Stimulated activated CD8-positive, alpha-beta memory T cell treated with anti-CD3 and anti-CD28 coated beads, Interleukin-2, amount 100 ng/mL, for 48 hours (primary cell): ENCODE measurements around the gene MED14.
A peak's percentile ranks its signal among the peaks of the same experiment; 100 is the strongest.

Experiments used
- DNase-seq, 2 donors: peaks; one replicate each; pipeline ENCODE4 v3.0.0-alpha.2; 2020; ENCODE audit warnings: low read depth in 2 of 2

MED14 gene

DNA sequence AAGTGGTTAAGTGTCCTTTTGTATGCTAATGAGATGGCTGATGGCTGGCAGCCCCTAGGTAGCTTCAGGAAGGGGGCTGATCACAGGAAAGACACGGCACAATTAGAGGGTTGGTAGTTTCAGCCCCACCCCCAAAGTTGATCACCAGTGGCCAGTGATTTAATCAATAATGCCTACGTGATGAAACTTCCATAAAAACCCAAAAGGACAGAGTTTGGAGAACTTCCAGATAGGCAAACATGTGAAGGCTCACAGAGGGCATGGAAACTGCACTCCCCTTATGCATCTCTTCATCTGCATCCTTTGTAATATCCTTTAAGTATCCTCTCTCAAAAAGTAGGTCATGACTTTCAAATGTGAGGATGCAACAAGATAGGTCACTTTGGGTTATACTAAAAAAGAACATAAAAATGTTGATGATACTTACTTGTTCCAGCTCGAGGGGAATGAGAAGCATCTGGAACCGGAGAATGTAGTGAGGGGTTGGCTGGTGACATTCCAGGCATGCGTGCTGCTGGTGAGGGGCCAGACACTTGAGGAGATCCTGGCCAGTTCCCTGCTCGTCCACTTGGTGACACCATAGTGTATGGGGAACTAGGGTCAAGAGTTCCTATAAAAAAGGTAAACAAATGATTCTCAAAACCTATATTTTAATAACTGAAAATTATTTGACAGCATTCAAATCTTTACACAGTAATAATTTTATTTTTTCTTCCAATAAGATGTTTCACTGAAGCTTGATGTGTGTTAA is 71.3 kb downstream of the MED14 start:
- no peak for DNase-seq

DNA sequence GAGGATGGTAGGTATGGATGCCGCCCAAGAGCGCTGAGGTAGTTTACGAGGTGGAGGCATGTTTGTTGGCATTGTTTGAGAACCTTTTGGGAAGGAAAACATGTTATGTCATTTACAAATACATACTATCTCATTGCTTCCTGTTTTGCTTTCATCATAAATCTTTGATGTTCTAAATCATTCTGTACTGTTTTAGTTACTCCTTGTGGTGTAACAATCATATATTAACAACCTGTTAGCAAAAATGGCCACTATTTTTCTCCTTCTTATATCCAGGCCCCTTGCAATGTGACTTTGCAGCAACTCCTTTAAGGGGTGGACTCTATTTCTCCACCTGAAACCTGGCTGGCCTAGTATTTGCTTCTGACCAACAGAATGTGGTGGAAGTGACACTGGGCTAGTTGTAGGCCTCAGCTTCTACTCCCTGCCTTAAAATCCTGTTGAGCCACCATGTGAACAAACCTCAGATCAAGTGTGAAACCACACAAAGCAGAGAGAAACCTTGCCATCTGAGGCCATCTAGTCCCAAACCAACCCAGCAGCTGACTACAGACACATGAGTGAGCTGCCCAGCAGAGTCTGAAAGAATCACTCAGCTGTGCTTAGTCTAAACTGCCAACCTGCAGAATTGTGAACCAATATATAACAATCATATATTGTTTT is 72.1 kb downstream of the MED14 start:
- no peak for DNase-seq

DNA sequence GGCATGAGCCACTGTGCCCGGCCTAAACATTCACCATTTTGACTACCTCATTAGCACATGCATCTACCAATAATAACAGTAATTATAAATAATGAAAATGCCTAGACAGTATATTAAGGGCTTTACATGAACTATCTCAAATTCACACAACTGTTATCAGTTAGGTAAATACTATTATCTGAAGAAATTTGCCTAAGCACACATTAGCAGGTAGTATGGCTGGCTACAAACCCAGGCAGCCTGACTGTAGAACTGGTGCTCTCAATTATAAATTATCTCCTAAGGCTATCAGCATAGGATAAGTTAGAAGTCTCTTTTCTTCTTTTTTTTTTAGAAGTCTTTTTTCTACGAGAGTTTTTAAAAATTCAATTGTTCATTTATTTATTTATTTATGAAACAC is 73.9 kb downstream of the MED14 start:
- DNase-seq: no peak

DNA sequence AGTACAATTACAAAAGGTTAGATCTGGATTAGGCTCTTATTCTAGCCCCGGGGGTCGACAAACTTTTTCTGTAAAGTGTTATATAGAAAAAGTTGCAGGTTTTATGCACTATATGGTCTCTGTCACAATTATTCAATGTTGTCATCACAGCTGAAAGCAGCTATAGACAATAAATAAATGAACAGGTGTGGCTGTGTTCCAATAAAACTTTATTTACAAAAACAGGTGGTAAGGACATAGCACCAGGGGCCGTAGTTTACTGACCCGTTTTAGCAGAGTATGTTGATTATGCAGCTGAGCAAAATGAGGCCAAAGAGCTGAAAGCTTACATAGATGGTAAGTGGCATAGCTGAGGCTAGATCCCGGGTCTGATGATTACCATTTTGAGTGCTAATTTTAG is 75.0 kb downstream of the MED14 start:
- no peak for DNase-seq

DNA sequence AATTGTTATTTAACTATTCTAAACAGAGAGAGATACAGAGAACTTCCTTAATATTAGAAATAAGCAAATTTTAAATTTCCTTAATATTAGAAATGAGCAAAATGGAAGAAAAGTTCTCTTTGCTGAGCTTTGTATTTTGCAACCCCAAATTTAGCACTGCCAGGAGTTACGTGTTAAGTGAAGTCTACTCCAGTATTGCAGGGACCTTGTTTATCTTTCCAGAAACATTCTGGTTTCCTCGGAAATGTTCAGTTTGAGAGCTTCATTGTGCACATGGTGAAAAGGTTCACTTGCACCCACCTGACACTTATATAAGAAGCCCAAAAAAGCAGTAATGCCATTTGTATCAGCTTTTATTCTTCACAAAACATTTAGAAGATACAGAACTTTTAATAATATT is 81.8 kb downstream of the MED14 start:
- no peak for DNase-seq

DNA sequence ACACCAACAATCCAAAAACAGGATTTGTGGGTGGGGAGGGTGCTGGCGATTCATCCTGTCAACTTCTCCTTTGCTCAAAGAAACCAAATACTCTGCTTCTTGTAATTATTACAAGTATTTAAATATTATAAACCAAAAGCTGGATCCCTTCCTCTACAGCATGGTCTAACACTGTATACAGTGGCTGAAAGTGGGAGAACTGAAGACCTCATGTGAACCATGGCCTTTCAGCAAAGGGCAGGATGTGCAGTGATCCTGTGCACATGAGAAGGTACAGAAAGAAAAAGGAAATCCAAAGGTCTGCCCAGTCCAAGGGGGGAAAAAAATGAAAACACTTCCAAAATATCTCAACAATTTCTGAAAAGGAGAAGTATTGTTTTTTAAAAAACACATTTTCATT is 82.7 kb downstream of the MED14 start:
- no peak for DNase-seq

DNA sequence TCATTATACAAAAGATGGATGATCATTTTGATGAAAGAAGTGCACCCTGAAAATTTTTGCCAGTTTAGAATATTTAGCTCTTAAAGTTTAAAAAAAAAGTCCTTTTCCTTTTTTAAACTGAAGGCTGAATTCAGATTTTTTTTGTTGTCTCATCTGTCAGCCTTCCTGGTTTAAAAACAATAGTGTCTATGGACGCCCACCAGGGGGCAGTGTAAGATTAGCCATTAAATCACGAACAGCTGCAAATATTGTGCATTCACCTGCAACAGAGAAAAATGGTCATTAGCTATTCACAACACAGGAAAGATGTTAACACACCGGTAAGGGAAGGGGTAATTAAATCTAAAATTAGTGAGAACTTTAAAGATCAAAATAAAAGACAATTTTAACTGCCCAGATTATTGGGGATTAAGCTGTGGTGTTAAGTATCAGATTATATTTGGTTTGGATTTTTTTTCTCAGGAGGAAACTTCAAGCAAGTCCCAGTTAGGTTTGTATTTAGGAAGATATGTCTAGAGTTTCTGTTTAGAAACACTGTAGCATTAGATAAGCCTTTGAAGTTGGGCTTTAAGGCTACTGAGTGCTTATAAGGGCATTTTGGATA is 83.6 kb downstream of the MED14 start:
- DNase-seq: peak; percentile 26 to 51

DNA sequence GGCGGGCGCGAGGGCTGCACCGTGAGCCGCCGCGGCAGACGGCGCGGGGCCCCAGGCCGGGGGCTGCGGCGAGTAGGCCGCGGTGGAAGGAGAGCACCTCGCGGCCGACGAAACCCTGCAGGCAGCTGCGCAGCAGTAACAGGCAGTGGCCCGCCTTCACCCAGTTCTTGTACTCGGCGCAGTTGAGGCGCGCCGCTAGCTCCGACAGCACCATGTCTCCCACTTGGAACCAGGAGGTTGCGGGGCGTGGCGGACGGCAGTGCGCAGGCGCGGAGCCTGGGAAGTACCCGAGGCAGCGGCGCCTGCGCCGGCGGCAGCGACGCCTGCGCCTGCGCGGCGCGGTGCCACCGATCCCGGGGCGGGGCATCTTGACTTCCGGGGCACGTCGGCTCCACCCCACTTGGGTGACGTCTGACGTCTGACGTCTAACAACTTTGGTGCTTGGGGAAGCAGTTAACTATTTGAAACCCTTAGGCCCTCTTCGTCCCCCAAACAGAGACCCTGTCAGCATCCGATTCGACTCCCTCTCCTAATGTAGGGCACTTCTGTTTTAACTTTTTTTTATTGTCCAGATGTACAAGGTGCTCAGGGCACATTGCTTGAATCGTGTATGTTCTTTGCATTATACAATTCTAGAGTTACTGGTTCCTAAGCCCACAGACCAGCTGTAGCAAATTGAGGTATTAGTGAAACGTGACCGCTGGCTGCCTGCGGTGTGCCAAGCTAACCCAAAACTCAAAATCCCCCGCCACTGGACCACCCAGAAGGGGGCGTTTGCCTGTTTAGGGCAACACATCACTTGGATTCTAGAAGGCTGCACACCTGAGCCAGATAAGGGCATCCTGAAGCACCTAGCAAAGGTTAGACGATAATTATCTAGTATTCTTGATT is 87.8 kb downstream of the MED14 start, which contains the start of gene CXorf38:
CXorf38 (minus strand) TSS at position 255 of the 891 bp plus-strand sequence; CDS start at position 214, 41 bp downstream.
- DNase-seq: peak; percentile 85 to 96

DNA sequence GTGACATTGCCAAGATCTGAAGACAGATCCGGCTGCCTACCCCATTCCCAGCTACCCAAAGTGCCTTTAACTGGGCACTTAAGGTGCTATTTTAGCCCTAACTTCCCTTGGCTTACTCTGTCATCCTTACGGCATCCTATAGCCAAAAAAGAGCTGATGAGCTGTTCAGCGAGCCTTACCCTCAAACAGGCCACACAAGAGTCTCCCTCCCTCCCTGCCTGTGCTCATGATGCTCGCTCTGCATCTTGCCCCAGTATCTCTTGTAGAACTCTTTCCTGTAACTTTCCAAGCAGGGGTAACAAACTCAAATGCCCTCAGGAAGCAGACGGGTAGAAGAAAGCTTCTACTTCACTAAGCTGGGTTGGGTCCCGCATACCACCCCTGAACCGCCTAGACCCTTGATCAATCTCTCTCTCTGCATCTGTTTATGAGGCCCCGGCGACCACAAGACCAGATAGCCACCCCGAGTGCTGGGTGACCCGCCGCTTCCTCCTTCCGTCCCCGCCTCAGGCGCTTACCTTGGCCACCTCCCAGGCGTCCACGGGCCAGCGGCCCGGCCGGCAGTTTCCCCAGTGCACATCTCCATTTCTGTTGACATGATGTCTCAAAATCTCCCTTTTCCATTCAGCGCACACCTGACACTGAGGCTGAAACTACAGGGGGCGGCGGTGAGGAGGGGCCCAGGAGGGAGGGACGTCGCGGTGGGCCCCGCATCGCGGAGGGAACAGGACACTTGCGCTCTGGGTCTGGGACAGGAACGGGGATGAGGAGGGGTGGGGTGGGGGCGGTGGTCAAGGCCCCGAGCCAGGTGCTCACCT is 88.6 kb downstream of the MED14 start:
- DNase-seq: peak in 1 of 2 donors; percentile 10

DNA sequence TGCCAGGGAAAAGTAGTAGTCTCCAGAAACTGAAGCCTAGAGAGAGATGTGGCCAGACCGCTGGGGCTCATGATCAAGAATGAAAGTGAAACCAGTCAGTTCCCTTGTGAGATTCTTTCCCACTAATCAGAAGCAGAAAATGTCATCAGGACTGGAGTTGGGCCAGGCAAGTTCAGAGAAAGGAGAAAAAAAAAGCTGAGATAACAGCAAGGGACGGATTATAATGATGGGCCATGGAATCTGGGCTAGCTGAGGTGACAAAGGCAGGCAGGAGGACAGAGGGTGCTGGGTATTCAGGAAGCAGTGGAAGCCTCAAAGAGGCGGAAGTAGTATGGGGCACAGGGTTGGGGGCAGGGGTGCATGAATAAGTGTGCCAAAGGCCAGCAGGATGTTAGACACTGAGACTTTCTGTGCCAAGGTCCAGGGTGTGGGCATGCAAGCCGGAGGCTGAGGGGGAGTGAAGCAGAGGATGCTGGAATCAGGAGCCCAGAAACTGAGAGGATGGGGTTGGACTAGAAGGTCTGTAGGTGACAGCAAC is 90.5 kb downstream of the MED14 start:
- DNase-seq: peak; percentile 12 to 14

DNA sequence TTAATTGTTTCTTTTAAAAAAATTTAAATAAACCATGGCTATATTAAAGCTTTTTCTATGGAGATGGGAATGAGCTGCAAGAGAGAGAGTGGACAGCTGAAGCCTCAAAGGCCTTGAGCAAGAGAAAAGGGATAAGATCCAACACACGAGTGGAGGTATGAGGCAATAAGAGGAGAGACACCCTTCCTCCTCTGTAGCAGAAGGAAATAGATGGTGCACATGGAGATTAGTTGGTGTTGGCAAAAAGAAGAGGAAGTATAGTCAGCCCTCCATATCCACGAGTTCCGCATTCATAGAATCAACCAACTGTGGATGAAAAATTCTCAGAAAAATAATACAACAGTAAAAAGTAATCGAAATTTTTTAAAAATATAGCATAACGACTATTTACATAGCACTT is 91.2 kb downstream of the MED14 start:
- no peak for DNase-seq

DNA sequence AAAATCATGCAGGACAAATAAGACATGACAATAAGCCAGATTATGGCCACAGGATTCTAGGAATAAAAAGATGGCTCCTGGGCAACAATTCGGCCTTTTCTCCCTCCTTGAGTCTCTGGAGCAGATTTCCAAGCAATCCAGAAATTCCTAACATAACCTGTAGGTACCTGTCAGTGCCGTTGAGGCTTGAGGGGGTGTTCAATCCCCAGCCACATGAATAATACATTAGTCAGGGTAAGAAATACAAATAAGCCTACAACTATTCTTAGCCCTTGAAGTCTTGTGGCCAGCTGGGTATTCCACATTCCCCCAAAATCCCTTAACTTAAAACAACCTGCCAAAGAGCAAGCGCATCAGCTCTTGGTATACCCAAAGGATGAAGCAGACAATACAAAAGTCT is 97.7 kb downstream of the MED14 start:
- no peak for DNase-seq

DNA sequence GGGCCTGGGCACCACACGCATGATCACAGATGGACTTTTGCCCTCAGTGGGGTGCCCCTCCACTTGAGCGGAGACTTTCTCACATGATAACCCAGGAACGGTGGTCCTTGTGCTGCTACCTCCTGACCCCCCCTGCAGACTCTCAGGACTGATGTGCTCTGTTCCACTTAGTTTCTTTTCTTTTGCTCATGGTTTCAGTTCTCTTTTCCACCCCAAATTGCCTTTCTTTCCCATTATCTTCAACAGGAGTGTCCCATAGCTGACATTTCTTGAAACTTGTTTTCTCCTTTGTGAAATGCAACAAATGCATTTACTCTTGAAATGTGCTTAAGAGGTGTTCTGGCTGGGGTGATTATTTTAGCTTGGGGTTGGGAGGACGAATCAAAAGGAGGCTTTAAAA is 103.1 kb downstream of the MED14 start:
- DNase-seq: no peak

DNA sequence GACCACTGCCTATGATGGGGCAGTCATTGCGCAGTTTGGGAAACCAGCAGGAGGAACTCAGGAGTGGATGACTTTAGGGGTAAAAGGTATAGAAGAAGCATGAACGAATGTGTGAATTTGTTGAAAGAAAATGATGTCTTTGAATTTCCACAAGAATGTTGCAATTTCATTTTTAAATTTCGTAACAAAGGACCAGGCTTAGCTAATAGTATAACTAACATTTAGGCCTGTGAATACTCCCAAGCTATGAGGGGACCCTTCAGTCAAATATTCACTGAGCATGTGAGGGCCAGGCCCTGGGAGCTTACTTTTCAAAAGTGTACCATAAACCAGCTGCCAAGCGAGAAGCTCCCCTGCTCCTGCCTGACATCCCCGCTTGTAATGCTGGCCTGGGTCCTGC is 106.8 kb downstream of the MED14 start:
- no peak for DNase-seq

DNA sequence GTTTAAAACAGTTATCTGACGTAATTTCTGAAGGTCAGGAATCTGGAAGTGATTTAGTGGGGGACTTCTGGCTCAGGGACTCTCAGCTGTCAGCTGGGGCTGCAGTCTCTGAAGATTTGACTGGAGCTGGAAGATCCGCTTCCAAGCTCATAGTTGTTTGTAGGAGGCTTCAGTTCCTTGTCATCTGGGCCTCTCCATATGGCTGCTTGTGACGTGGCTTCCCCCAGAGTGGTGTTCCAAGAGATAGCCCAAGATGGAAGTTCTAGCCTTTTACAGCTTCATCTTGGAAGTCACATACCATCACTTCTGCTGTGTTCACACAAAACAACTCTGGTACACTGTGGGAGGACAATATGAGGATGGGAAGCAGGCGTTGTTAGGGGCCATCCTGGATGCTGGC is 110.0 kb downstream of the MED14 start:
- no peak for DNase-seq

DNA sequence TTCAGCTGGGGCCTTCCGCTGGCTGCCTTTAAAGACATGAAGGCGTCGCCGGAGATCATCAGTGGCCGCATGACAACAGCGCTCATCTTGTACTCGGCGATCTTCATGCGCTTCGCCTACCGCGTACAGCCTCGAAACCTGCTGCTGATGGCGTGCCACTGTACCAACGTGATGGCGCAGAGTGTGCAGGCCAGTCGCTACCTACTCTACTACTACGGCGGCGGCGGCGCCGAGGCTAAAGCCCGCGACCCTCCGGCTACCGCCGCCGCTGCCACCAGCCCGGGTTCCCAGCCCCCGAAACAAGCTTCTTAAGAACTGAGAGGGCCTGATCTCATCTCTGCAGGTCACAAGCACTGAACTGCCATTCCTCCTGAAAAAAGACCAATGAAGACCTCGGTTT is 111.7 kb downstream of the MED14 start:
- DNase-seq: no peak

DNA sequence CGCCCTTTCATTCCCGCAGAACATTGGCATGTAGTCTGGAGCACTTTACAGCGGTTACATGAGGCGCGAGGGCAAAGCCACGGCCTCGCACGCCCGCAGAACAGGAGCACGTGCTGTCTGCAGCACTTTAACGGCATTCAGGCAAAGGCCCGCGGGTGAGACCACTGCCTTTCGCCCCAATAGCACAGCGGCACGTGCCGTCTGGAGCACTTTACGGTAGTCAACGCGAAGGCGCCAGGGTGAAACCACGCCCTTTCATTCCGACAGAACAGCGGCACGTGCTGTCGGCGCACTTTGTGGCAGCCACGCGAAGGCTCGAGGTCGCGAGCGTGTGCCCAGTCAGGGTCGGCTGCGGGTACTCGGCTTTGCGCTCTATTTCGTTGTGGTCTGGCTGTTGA is 112.2 kb downstream of the MED14 start, which contains the start of gene MPC1L:
MPC1L (plus strand) TSS at position 290 of the 398 bp plus-strand sequence. CDS start 138 bp downstream, outside the sequence.
- DNase-seq: no peak

DNA sequence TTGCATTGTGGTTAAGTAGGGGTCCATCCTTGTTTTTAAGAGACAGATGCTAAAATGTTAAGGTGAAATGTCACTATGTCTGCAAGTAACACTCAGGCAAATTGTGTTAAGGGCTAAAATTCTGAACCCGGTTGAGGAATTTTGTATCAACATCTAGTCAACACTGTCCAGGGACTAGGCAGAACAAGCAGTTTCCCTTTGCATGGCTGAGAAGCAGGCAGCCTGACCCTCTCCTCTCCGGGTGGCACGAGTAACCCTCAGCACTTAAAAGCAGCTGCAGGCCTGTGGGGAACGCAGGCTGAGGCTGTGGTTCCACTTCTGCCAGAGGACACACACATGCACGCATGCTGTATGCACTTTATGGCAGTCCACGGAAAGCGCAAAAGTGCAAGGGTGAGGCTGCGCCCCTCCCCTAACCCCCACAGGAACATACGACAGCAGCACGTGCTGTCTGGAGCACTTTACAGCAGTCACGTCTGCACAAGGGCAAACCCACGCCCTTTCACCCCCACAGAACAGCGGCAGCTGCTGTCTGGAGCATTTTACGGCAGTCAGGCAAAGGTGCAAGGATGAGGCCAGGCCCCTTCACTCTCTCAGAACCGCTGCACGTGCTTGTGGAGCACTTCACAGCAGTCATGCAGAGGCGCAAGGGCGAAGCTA is 112.7 kb downstream of the MED14 start:
- DNase-seq: no peak

DNA sequence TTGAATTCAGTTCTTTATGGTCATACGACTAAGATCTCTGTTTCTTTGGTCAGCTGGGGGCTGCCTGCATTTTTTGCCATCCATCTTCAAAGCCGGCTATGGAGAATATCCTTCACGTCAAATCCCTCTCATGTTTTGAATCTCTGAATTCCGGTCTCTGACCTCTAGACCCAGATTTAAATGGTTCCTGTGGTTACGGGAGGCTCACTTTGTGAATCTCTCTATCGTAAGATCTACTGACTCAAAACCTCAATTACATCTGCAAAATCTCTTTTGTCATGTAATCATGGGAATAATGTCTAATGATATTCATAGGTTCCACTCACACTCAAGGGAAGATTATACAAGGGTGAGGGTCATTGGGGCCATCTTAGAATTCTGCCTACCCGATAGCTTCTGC is 117.8 kb downstream of the MED14 start:
- no peak for DNase-seq

DNA sequence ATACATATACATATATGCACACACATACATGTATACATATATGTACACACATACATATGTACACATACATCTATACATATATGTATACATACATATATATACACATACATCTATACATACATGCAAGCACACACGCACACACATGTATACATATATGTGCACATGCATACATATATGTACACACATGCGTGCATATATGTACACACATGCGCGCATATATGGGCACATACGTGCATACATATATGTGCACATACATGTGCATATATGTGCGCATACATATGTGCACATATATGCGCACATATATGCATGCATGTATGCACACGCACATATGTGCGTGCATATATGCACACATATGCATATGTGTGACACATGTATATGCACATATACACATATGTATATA is 119.4 kb downstream of the MED14 start:
- DNase-seq: no peak
